ENCODE results near the gene SCNM1.
A peak's percentile ranks its signal among the peaks of the same experiment; 100 is the strongest.
"Not testable (repeated sequence)": the region's sequence is repeated elsewhere in the genome, so short reads cannot be mapped to it uniquely, and the experiment has no call there.

The SCNM1 gene

DNA sequence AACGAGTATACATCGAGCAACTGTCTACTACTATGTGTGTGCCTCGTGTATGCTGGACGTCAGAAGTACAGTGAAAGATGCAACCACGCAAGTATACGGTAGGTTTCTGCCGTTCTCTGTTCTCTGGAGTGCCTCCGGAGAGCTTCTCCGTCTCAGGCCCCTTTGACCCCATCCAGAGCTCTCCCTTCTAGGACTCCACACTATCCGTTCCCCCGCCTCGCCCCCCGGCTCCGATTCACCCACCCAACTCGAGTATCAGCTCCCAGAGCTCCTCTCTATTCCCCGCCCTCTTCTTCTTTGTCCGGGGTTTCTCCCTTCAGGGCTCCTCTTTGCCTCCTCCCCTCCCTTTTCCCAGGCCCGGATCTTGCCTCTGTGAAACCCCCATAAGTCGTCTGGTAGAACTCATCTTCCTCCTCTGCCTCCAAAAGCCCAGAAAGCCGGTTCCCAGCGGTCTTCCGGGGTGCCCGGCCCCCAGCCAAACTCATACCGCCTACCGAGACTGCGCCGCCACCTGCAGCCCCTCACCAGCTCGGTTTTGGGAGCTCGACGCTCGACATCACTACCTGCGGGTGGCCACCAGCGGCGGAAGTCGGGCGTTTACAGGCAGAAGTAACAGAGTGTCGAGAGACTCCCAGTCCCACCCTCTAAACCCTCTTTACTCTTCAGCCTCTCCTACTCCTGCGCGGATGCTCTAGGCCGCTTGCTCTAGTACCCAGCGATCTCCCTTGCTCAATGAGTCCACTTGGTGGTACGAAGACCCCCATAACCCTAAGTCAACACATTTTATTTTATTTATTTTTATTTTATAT lies 23.9 kb downstream of the SCNM1 start, which contains the start of gene VPS72:
TSS of gene VPS72 (minus strand) at position 561 of the 809 bp plus-strand sequence. CDS start at position 485, 76 bp downstream.
- H2AFZ ChIP-seq (ENCODE audit: low read depth, low read length) = peak within 1 kb of the TSS; percentile 29
- H3K27me3 ChIP-seq (ENCODE audit: insufficient read depth, low read length) = no peaks in the 10 kb centered on the region
- peaks cover 23% of the 10 kb centered on the region for H3K36me3 ChIP-seq (ENCODE audit: insufficient read depth, low read length)
- peak within 1 kb of the TSS; percentile 79 for H3K4me3 ChIP-seq (ENCODE audit: low read length)
- H3K4me1 ChIP-seq (ENCODE audit: insufficient read depth, low read length) = peaks cover 11% of the 10 kb centered on the region
- no peaks in the 10 kb centered on the region for H3K9me3 ChIP-seq (ENCODE audit: low read length)

DNA sequence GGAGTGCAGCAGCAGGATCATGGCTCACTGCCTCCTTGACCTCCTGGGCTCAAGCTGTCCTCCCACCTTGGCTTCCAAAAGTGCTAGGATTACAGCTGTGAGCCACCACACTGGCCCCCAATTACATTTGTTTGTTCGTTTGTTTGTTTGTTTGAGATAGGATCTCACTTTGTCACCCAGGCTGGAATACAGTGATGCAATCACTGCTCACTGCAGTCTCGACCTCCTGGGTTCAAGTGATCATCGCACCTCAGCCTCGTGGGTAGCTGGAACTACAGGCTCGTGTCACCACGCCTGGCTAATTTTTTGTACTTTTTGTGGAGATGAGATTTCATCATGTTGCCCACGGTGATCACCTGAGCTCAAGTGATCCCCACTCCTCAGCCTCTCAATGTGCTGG lies 26.1 kb downstream of the SCNM1 start:
- peaks cover 6% of the 10 kb centered on the region for H3K36me3 ChIP-seq (ENCODE audit: insufficient read depth, low read length)
- peaks cover 11% of the 10 kb centered on the region for H3K4me1 ChIP-seq (ENCODE audit: insufficient read depth, low read length)
- no peak overlapping the region for H2AFZ ChIP-seq (ENCODE audit: low read depth, low read length)
- no peaks in the 10 kb centered on the region for H3K27me3 ChIP-seq (ENCODE audit: insufficient read depth, low read length)
- no peak overlapping the region for H3K4me3 ChIP-seq (ENCODE audit: low read length)
- H3K9me3 ChIP-seq (ENCODE audit: low read length) = no peaks in the 10 kb centered on the region

DNA sequence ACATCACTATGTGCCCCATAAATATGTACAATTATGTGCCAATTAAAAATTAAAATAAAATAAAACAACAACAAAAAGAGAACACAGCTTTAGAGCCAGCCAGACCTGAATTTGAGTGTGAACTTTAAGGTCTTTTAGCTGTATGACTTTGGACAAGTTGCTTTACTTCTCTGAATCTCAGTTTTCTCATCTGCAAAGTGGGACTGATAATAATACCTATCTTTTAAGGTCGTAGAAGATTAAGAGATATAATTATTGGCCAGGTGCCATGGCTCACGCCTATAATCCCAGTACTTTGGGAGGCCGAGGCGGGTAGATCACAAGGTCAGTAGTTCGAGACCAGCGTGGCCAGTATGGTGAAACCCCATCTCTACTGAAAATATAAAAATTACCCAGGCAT lies 27.4 kb downstream of the SCNM1 start:
- Histone ChIP-seq H2AFZ (ENCODE audit: low read depth, low read length) (no peak overlapping the region), H3K27me3 (ENCODE audit: insufficient read depth, low read length) (no peaks in the 10 kb centered on the region), H3K4me3 (ENCODE audit: low read length) (no peak overlapping the region), H3K36me3 (ENCODE audit: insufficient read depth, low read length) (no peaks in the 10 kb centered on the region), H3K9me3 (ENCODE audit: low read length) (no peaks in the 10 kb centered on the region), H3K4me1 (ENCODE audit: insufficient read depth, low read length) (peaks cover 13% of the 10 kb centered on the region)

DNA sequence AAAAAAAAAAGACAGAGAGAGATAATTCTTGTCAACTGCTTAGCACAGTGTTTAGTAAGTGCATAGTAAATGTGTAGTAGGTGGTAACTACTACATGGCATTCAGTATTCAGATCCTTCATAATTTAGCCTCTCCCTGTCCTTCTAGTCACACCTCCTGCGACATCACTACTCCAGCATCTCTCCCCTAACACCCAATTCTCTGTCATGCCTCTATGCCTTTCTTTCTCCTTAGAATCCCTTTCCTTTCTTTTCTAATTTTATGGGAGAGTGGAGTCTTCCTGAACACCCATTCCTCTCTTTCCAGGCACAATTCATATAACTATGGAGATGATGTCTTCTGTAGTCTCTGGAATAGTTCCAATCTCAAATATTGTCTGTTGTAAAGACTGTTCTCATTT lies 27.9 kb downstream of the SCNM1 start:
- Histone ChIP-seq H2AFZ (ENCODE audit: low read depth, low read length) (no peak overlapping the region), H3K4me3 (ENCODE audit: low read length) (no peak overlapping the region), H3K9me3 (ENCODE audit: low read length) (no peaks in the 10 kb centered on the region), H3K27me3 (ENCODE audit: insufficient read depth, low read length) (no peaks in the 10 kb centered on the region), H3K36me3 (ENCODE audit: insufficient read depth, low read length) (no peaks in the 10 kb centered on the region), H3K4me1 (ENCODE audit: insufficient read depth, low read length) (peaks cover 7% of the 10 kb centered on the region)

DNA sequence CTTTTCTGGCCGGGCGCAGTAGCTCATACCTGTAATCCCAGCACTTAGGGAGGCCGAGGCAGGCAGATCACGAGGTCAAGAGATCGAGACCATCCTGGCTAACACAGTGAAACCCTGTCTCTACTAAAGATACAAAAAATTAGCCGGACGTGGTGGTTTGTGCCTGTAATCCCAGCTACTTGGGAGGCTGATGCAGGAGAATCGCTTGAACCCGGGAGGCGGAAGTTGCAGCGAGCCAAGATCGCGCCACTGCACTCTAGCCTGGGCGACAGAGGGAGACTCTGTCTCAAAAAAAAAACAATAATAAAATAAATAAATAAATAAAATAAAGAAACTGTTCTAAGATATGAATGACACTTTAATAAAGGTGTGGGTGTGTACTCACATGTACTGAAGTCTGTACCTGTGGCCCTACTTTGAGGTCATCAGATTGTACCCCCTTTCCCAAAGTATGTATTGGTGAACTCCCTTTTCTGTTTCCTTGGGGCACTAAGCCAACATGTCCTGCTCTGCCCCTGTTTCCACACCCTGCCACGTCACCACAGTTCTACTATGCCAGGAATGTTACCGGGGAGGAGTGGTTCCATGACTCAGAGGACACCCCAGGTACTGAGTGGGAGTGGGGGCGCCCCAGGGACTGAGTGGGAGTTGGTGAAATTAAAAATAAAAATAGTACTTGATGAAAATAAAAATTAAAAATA lies 29.1 kb downstream of the SCNM1 start:
- not testable (repeated sequence) for H2AFZ ChIP-seq (ENCODE audit: low read depth, low read length); H3K4me1 ChIP-seq (ENCODE audit: insufficient read depth, low read length); H3K36me3 ChIP-seq (ENCODE audit: insufficient read depth, low read length); H3K4me3 ChIP-seq (ENCODE audit: low read length); H3K27me3 ChIP-seq (ENCODE audit: insufficient read depth, low read length); H3K9me3 ChIP-seq (ENCODE audit: low read length)

DNA sequence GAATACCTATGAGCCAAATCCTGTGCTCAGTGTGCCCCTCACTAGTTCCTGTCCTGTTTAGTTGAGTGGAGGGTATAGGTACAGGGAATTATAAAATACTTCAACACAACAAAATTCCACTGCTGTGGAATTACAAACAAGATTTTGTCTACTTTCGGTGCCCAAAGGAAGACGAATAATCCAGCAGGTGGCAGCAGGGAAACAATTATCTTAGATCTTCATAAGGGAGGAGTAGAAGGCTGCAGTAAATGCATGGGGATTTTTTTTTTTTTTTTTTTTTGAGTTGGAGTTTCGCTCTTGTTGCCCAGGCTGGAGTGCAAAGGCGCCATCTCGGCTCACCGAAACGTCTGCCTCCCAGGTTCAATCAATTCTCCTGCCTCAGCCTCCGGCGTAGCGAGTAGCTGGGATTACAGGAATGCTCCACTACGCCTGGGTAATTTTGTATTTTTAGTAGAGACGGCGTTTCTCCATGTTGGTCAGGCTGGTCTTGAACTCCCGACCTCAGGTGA lies 30.4 kb downstream of the SCNM1 start:
- H2AFZ ChIP-seq (ENCODE audit: low read depth, low read length) = no peak overlapping the region
- peaks cover 15% of the 10 kb centered on the region for H3K4me1 ChIP-seq (ENCODE audit: insufficient read depth, low read length)
- H3K9me3 ChIP-seq (ENCODE audit: low read length) = no peaks in the 10 kb centered on the region
- H3K36me3 ChIP-seq (ENCODE audit: insufficient read depth, low read length) = no peaks in the 10 kb centered on the region
- H3K4me3 ChIP-seq (ENCODE audit: low read length) = no peak overlapping the region
- H3K27me3 ChIP-seq (ENCODE audit: insufficient read depth, low read length) = no peaks in the 10 kb centered on the region

DNA sequence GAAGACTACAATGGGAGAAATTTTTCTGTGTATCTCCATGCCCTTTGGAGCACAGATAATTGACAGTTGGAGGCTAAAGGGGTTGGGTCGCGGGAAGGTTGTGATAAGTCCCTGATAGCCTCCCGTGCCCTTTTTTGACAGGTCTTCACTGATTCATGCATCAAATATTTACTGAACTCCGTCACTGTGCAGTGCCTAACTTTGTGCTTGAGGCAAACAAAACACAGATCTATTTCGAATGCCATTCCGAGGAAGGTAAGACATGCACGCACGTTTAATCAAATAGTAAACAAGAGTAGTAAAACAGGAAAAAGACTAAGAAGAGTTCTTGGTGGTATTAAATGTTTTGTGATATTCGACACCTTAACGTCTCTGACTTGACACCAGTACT lies 31.9 kb downstream of the SCNM1 start:
- Histone ChIP-seq H3K27me3 (ENCODE audit: insufficient read depth, low read length) (no peaks in the 10 kb centered on the region), H3K9me3 (ENCODE audit: low read length) (no peaks in the 10 kb centered on the region), H3K4me1 (ENCODE audit: insufficient read depth, low read length) (peaks cover 17% of the 10 kb centered on the region), H3K4me3 (ENCODE audit: low read length) (peak overlapping the region; percentile 87), H3K36me3 (ENCODE audit: insufficient read depth, low read length) (peaks cover 11% of the 10 kb centered on the region), H2AFZ (ENCODE audit: low read depth, low read length) (peak overlapping the region; percentile 42)

DNA sequence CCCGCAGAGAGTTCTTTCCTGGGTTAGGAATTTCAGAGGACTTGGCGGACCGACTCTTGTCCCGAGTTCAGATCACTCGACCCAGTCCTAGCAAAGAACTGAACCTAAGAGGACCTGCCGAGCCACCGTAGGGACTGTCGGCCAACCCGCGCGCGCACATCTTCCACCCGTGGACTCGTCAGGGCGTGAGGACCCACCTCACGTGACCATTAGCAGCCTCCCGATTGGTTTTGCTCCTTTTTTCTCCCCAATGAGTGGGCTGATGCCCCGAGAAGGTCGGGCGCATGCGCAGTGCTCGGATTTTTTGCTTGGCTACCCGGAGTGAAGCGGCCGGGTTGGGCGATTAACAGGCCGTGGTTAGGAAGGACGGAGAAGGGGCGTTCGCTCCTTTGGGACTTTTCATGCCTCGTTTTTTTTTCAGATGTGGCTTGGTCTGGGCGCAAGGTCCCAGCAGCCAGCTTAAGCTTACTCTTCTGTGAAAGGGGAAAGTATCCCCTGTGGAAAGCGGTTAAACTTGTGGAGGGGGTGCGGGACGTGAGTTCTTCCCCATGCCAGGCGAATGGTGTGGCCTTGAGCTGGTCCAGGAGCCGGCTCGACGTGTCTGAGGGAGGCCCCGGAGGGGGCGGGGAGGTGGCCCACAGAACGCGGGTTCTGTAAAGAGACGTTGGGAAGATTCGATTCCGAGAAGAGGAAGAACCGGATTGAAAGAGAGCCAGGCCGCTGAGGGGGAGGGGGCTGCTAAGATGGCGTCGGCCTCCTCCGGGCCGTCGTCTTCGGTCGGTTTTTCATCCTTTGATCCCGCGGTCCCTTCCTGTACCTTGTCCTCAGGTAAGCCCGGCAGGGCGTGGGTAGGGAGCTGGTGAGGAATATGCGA lies 32.5 kb downstream of the SCNM1 start, which contains the start of gene PIP5K1A:
TSS of gene PIP5K1A (plus strand) at position 299 of the 874 bp plus-strand sequence. CDS start at position 744, 445 bp downstream.
- Histone ChIP-seq H3K4me3 (ENCODE audit: low read length) (peak within 1 kb of the TSS; percentile 87), H3K9me3 (ENCODE audit: low read length) (no peaks in the 10 kb centered on the region), H2AFZ (ENCODE audit: low read depth, low read length) (peak within 1 kb of the TSS; percentile 42), H3K36me3 (ENCODE audit: insufficient read depth, low read length) (peaks cover 15% of the 10 kb centered on the region), H3K27me3 (ENCODE audit: insufficient read depth, low read length) (no peaks in the 10 kb centered on the region), H3K4me1 (ENCODE audit: insufficient read depth, low read length) (peaks cover 17% of the 10 kb centered on the region)

DNA sequence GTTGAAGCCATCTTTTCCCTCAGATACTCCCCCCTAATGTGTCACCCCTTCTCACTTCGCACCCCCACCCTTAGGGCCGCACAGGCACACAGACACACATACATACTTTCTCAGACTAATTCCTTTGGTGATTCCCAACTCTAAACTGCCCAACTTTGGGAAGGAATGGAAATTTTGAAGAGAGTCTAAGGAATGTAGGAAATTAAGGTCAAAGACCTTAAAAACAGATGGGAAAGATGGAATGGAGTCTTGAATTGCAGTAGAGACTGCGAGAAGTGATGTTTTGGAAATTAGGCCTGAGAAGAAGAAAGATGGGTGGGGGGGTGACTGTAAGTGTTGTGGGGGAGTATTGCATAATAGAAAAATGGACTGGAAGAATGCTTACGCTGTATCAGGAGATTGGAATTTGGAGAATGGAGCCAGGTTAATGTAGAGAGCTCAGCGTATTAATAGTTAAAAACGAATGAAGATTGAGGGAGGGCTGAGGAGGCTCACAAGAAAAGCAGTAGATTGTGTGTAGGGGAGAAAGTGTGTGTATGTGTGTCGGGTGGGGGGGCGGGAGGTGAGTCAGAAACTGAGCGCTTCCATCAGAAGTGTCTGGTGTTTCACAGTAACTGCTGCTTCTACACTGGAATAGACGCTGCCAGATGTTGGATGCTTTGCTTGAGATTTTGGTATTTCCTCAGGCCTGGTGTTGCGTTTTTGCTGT lies 34.1 kb downstream of the SCNM1 start:
- no peaks in the 10 kb centered on the region for H3K9me3 ChIP-seq (ENCODE audit: low read length)
- H3K4me3 ChIP-seq (ENCODE audit: low read length) = peak overlapping the region; percentile 87
- peaks cover 17% of the 10 kb centered on the region for H3K4me1 ChIP-seq (ENCODE audit: insufficient read depth, low read length)

DNA sequence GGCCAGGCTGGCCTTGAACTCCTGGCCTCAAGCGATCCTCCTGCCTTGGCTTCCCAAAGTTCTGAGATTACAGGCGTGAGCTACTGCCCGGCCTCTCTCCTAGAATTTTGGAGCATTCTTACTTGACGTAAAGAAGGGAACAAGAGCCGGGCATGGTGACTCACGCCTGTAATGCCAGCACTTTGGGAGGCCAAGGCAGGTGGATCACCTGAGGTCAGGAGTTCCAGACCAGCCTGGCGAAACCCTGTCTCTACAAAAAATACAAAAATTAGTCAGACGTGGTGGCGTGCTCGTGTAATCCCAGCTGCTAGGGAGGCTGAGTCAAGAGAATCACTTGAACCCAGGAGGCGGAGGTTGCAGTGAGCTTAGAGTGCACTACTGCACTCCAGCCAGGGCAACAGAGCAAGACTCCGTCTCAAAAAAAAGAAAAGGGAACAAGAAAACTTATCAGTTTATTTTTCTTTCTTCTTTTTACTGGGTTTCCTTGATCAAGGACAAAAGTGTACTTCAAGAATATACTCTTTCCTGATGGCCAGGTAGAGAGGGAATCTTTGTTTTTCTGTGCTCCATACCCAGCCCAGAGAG lies 39.5 kb downstream of the SCNM1 start:
- not testable (repeated sequence) for H3K4me1 ChIP-seq (ENCODE audit: insufficient read depth, low read length); H3K4me3 ChIP-seq (ENCODE audit: low read length); H2AFZ ChIP-seq (ENCODE audit: low read depth, low read length); H3K27me3 ChIP-seq (ENCODE audit: insufficient read depth, low read length); H3K9me3 ChIP-seq (ENCODE audit: low read length)
- H3K36me3 ChIP-seq (ENCODE audit: insufficient read depth, low read length) = peaks cover 55% of the 10 kb centered on the region

More for the DNA sequence above, 34.1 kb downstream of the SCNM1 start:
- Histone ChIP-seq H3K36me3 (ENCODE audit: insufficient read depth, low read length) (peaks cover 20% of the 10 kb centered on the region), H2AFZ (ENCODE audit: low read depth, low read length) (no peak overlapping the region), H3K27me3 (ENCODE audit: insufficient read depth, low read length) (no peaks in the 10 kb centered on the region)

DNA sequence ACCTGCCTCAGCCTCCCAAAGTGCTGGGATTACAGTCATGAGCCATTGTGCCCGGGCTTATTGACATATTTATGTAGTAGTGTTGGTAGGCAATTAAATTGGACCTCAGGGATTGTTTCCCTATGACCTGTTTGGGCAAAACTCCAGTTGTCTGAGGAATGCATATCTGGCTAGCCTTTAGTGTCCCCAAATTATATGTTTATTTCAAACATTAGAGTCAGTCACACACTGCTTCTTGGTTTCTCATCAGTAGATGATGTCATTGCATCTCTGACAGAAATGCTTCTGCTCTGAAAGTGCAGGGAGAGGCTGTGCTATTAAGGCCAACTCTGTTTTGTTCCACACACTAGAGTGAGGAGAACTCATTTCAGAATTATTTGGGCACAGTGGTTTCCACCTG lies 44.9 kb downstream of the SCNM1 start:
- Histone ChIP-seq H3K4me1 (ENCODE audit: insufficient read depth, low read length) (no peaks in the 10 kb centered on the region), H3K27me3 (ENCODE audit: insufficient read depth, low read length) (no peaks in the 10 kb centered on the region), H3K36me3 (ENCODE audit: insufficient read depth, low read length) (peaks cover 56% of the 10 kb centered on the region), H2AFZ (ENCODE audit: low read depth, low read length) (no peak overlapping the region), H3K4me3 (ENCODE audit: low read length) (no peak overlapping the region), H3K9me3 (ENCODE audit: low read length) (no peaks in the 10 kb centered on the region)
